ENCODE results near the gene CCDC102A. TPM values are rescaled to one million over a fixed set of nuclear protein-coding genes. Genes with fewer than 3 reads are reported as not detected.

CCDC102A gene
- polyA plus RNA-seq, 1 experiment = 7.1 TPM

- ChIA-PET POLR2A (interaction anchor here (0.6 kb wide), 1 partner anchor 20 kb away, joined by 3 read pairs; no protein-coding TSS in a partner anchor), CTCF (interaction anchor here (0.5 to 1.8 kb wide), 4 partner anchors 17 to 63 kb away, joined by 3 to 9 read pairs (median 4); partner anchors contain the start of gene POLR2C)
- no peak for DNase-seq (ENCODE audit: low read depth, low spot score)
- TF ChIP-seq, protein P1, sequence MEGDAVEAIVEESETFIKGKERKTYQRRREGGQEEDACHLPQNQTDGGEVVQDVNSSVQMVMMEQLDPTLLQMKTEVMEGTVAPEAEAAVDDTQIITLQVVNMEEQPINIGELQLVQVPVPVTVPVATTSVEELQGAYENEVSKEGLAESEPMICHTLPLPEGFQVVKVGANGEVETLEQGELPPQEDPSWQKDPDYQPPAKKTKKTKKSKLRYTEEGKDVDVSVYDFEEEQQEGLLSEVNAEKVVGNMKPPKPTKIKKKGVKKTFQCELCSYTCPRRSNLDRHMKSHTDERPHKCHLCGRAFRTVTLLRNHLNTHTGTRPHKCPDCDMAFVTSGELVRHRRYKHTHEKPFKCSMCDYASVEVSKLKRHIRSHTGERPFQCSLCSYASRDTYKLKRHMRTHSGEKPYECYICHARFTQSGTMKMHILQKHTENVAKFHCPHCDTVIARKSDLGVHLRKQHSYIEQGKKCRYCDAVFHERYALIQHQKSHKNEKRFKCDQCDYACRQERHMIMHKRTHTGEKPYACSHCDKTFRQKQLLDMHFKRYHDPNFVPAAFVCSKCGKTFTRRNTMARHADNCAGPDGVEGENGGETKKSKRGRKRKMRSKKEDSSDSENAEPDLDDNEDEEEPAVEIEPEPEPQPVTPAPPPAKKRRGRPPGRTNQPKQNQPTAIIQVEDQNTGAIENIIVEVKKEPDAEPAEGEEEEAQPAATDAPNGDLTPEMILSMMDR (IDR thresholded peaks at IDR 0.05; ENCODE audit: low read depth, low read length) = no peak
- Histone ChIP-seq H3K9me3 (ENCODE audit: control insufficient read depth, insufficient read depth, low read length) (no peaks in the 10 kb centered on the region; the same call in 1 of the 2 replicates), H3K4me3 (ENCODE audit: low read depth, low read length) (peak overlapping the region; percentile 63), H3K27ac (ENCODE audit: low read depth, low read length) (no peak overlapping the region), H3K27me3 (ENCODE audit: control insufficient read depth, insufficient read depth, low read length) (no peaks in the 10 kb centered on the region)
Observed at GRCh38 chr16:57479205-57479975, 57.0 kb downstream of the CCDC102A start.

- H3K4me3 ChIP-seq (ENCODE audit: low read depth, low read length) = peak overlapping the region; percentile 63
- ChIA-PET CTCF (interaction anchor here (1.8 kb wide), 1 partner anchor 16 kb away, joined by 9 read pairs; the partner anchor contains the start of gene POLR2C), POLR2A (no interaction called here)
- TF ChIP-seq, protein P1 (IDR thresholded peaks at IDR 0.05; ENCODE audit: low read depth, low read length) = no peak
- no peaks in the 10 kb centered on the region; the same call in 1 of the 2 replicates for H3K9me3 ChIP-seq (ENCODE audit: control insufficient read depth, insufficient read depth, low read length)
- no peak for DNase-seq (ENCODE audit: low read depth, low spot score)
- H3K27me3 ChIP-seq (ENCODE audit: control insufficient read depth, insufficient read depth, low read length) = no peaks in the 10 kb centered on the region
- H3K27ac ChIP-seq (ENCODE audit: low read depth, low read length) = no peak overlapping the region
Observed at GRCh38 chr16:57478396-57479204, 57.8 kb downstream of the CCDC102A start.

GRCh38 chr16:57477531-57478202 is 58.7 kb downstream of the CCDC102A start:
- Histone ChIP-seq H3K27ac (ENCODE audit: low read depth, low read length) (peak overlapping the region; percentile 11), H3K9me3 (ENCODE audit: control insufficient read depth, insufficient read depth, low read length) (no peaks in the 10 kb centered on the region; the same call in 1 of the 2 replicates), H3K27me3 (ENCODE audit: control insufficient read depth, insufficient read depth, low read length) (no peaks in the 10 kb centered on the region), H3K4me3 (ENCODE audit: low read depth, low read length) (no peak overlapping the region)
- TF ChIP-seq, protein P1 (IDR thresholded peaks at IDR 0.05; ENCODE audit: low read depth, low read length) = no peak
- POLR2A ChIA-PET = no interaction called here
- no peak for DNase-seq (ENCODE audit: low read depth, low spot score)
- CTCF ChIA-PET = interaction anchor here (0.6 to 0.8 kb wide), 2 partner anchors 15 to 610 kb away, joined by 3 to 4 read pairs; no protein-coding TSS in a partner anchor

GRCh38 chr16:57476546-57477410 is 59.6 kb downstream of the CCDC102A start:
- ChIA-PET CTCF (interaction anchor here (1.1 kb wide), 1 partner anchor 44 kb away, joined by 3 read pairs; no protein-coding TSS in a partner anchor), POLR2A (no interaction called here)
- no peak for DNase-seq (ENCODE audit: low read depth, low spot score)
- TF ChIP-seq, protein P1 (IDR thresholded peaks at IDR 0.05; ENCODE audit: low read depth, low read length) = no peak
- no peaks in the 10 kb centered on the region for H3K27me3 ChIP-seq (ENCODE audit: control insufficient read depth, insufficient read depth, low read length)
- no peak overlapping the region for H3K4me3 ChIP-seq (ENCODE audit: low read depth, low read length)
- H3K27ac ChIP-seq (ENCODE audit: low read depth, low read length) = no peak overlapping the region
- H3K9me3 ChIP-seq (ENCODE audit: control insufficient read depth, insufficient read depth, low read length) = no peaks in the 10 kb centered on the region; the same call in 1 of the 2 replicates
